GM18907 (cell line): ENCODE measurements around the gene RPP21.

Experiments
- ATAC-seq: cut with Tn5 transposase; IDR thresholded peaks from one replicate; pipeline ENCODE4 v1.9.1; 2021; ENCODE audit warnings: mild to moderate bottlenecking, moderate library complexity; ENCODE audit not compliant: unreplicated experiment

The RPP21 gene

GRCh38 chr6:30328397-30328796 lies 16.6 kb upstream of the RPP21 start:
- ATAC-seq = no peak

- no peak for ATAC-seq
Measured at GRCh38 chr6:30329331-30329730, 15.6 kb upstream of the RPP21 start.

- ATAC-seq = no peak
Measured at GRCh38 chr6:30331981-30332380, 13.0 kb upstream of the RPP21 start.

GRCh38 chr6:30334075-30334783 lies 10.7 kb upstream of the RPP21 start:
- no peak for ATAC-seq

GRCh38 chr6:30340589-30341054 lies 4.3 kb upstream of the RPP21 start:
- ATAC-seq = no peak

GRCh38 chr6:30341218-30341617 lies 3.7 kb upstream of the RPP21 start:
- no peak for ATAC-seq

GRCh38 chr6:30341728-30342127 lies 3.2 kb upstream of the RPP21 start:
- ATAC-seq = no peak

DNA sequence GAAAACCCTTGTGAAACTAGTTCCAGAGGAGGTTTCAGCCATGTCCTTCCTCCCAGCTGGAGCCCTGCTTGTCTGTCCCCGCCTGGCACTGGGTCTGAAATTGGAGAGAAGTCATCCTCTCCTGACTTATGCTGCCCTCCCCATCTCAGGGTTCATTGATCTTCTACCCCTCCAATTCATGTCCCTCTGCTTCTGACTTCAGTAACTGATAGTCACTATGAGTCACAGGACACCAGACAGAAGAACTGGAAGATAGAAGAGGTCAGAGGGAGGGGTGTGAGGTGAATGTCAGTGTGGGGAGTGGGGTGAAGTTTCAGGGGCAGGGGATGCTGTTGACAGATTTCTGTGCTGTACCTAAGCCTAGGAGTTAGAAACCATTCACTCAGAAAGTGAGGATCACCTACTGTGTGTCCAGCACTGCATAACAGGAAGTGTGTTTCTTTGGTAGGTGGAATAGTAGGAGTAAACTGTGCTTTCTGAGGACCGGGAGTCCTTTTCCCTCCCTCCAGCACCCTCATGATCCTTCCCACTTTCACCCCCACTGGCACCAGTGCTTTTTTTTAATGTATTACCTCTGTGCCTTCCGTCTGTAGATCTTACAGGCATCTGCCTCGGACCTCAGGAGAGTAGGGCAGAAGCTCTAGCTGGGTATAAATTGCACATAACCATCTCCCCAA lies 627 bp upstream of the RPP21 start:
- ATAC-seq = no peak

DNA sequence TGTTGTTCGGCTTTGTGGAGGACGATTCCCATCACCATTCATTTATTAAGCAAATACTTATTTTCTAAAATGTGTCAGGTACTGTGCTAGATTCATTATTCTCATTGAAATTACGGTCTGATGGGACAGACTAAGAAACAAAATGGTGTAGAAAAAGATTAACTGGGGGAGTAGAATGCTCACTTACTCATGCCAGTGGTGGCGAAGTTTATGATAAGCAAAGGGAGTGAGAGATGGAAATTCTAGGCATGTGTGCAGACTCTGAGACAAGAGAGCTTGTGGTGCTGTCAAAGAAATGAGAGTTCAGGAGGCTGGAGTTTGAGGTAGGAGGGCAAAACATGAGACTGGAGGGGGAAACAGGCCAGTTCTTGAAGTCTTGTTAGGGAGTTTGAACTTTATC lies 896 bp downstream of the RPP21 start:
- no peak for ATAC-seq

GRCh38 chr6:30348957-30349356 lies 4.0 kb downstream of the RPP21 start:
- ATAC-seq = no peak

DNA sequence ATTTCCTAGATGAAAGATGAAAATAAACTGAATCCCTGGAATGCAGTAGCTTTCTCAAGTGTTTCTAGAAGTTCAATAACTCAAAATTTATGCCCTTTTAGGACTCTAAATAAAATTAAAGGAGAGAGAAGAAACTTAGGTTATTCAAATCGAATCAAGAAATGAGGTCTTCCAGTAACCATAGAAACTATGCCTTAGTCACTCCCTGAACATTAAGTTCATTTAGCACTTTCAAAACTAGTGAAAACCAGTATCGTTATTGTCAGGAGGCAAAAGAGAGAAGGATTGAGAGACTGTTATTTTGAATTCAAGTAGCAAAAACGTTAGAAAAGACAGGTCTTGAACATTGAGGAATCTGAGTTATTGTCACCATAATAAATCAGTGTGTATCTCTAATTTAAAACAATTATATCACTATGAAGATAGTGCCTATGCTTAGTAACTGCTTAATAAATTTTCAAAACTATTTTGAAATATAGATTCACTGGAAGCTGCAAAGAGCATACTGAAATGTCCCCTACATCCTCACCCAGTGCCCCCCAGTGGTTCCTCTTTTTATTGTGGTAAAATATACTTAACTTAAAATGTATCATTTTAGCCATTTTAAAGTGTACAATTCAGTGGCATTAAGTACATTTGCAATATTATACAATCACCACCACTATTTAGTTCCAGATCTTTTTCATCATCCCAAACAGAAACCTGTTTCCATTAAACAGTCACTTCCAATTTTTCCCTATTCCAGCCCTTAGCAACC lies 4.6 kb downstream of the RPP21 start:
- ATAC-seq = no peak

- ATAC-seq = no peak
Measured at GRCh38 chr6:30350524-30350923, 5.6 kb downstream of the RPP21 start.

DNA sequence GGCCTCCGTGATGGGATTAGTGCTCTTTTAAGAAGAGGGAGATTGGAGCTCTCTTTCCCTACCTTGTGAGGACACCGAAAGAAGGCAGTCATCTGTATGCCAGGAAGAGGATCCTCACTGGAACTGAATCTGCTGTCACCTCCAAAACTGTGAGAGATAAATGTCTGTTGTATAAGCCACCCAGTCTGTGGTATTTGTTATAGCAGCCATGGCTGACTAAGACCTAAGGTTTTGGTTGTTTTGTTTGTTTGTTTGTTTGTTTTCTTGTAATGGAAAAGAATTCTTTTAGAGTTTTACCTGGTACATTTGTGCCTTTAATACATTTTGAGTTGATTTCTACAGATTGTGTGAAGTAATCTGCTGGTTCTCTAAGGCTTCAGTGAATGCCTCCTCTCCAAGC lies 7.6 kb downstream of the RPP21 start:
- ATAC-seq = no peak

GRCh38 chr6:30355281-30355680 lies 10.3 kb downstream of the RPP21 start:
- no peak for ATAC-seq

- ATAC-seq = no peak
Measured at GRCh38 chr6:30356536-30356935, 11.6 kb downstream of the RPP21 start.

- ATAC-seq = no peak
Measured at GRCh38 chr6:30357678-30358540, 13.0 kb downstream of the RPP21 start.

DNA sequence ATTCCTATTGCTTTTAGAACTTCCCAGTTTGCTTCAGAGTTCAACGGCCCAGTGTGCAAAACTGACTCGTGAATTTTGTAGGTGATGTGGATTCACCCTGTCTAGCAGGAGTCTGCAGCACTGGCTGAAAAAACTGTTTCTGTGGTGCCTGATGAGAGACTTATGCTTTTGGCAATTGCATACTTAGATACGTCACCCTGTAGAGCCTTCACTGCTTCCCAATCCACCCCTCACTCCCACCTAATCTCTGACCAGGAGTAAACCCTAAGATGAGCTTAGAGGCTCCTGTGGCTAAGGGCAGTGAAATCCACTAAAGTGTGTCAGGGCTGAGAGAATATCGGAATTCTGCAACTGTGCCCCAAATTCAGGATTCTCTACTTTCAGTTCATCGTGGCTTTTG lies 14.3 kb downstream of the RPP21 start:
- no peak for ATAC-seq

GRCh38 chr6:30360139-30360538 lies 15.2 kb downstream of the RPP21 start:
- no peak for ATAC-seq

DNA sequence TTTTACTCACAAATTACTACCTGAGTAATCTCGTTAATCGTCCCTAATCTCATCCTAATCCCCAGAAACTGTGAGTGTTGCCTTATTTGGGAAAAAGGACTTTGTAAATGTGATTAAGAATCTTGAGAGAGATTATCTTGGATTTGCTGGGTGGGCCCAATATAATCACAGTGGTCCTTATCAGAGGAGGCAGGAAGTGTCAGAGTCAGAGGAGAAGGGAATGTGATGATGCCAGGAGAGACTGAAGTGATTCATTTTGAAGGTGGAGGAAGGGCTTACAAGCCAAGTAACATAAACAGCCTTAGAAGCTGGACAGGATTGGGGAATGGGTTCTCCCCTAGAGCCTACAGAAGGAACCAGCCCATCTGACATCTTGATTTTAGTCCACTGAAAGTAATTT lies 16.7 kb downstream of the RPP21 start:
- ATAC-seq = no peak

- ATAC-seq = no peak
Measured at GRCh38 chr6:30363459-30363858, 18.5 kb downstream of the RPP21 start.

- ATAC-seq = no peak
Measured at GRCh38 chr6:30364591-30364990, 19.6 kb downstream of the RPP21 start.
